HepG2 (cell line): ENCODE data around the gene MUCL3.

Experiments
- BRCA1 ChIP-seq: sonication (generic); formaldehyde crosslinking; IDR thresholded peaks from 2 replicates; pipeline ENCODE4 v1.4.0; 2020; ENCODE audit warnings: missing genetic modification reagents
- MYC ChIP-seq: sonication (generic); formaldehyde crosslinking; IDR thresholded peaks from 2 replicates; pipeline ENCODE4 v1.9.0; 2021; ENCODE audit warnings: missing genetic modification reagents, borderline replicate concordance
- ZFP36L1 ChIP-seq: sonication (generic); formaldehyde crosslinking; IDR thresholded peaks from 2 replicates; pipeline ENCODE4 v1.8.0; 2022; ENCODE audit warnings: mild to moderate bottlenecking, missing genetic modification reagents, moderate library complexity
- TF ChIP-seq, protein P1 (sequence below): IDR thresholded peaks from 2 replicates; pipeline ENCODE4 v1.6.1; 2012; ENCODE audit warnings: inconsistent platforms
- TF ChIP-seq, protein P2 (sequence below): sonication (generic); formaldehyde crosslinking; IDR thresholded peaks from 2 replicates; pipeline ENCODE4 v1.4.0; 2020; ENCODE audit warnings: missing genetic modification reagents
- TF ChIP-seq, protein P3 (sequence below): sonication (generic); formaldehyde crosslinking; IDR thresholded peaks from 2 replicates; pipeline ENCODE4 v1.5.0; 2020; ENCODE audit warnings: mild to moderate bottlenecking, missing genetic modification reagents, moderate library complexity

DNA sequence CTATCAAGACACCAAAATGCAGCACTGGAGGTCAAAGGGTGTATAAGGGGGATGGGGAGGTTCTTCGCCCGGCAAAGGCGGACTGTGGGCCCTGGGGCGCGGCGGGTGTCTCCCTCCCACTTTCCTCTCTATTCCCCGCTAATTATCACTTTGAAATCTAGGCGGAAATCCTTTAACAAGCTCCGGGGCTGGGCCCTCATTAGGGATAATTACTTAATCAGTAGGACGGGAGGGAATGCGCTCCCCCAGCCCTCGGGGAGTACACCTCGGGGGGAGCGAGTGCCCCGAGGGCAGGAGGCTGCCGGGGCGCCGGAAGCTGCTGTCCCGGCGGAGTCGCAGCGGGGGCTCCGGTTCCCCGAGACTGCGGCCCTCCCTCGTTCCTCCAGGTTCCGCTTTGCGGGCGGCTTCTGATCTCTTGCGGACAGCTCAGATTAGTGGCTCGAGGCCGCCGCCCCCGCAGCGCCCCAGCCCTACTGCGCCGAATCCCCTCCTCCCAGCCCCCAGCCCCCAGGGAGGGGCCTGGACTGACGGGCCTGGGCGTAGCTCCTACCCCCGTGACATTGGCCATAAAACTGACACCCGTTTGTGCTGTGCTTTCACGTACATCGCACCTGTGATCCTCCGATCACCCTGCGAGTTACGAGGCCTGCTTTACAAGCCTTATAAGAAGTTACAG, 14.7 kb downstream of the MUCL3 start:
- TF ChIP-seq MYC (CRISPR knock-in tag) (no peak), ZFP36L1 (CRISPR knock-in tag) (no peak), BRCA1 (CRISPR knock-in tag) (no peak)
- TF ChIP-seq, protein P1, sequence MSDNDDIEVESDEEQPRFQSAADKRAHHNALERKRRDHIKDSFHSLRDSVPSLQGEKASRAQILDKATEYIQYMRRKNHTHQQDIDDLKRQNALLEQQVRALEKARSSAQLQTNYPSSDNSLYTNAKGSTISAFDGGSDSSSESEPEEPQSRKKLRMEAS: no peak
- TF ChIP-seq, protein P2, sequence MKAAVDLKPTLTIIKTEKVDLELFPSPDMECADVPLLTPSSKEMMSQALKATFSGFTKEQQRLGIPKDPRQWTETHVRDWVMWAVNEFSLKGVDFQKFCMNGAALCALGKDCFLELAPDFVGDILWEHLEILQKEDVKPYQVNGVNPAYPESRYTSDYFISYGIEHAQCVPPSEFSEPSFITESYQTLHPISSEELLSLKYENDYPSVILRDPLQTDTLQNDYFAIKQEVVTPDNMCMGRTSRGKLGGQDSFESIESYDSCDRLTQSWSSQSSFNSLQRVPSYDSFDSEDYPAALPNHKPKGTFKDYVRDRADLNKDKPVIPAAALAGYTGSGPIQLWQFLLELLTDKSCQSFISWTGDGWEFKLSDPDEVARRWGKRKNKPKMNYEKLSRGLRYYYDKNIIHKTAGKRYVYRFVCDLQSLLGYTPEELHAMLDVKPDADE (CRISPR knock-in tag): no peak
- TF ChIP-seq, protein P3, sequence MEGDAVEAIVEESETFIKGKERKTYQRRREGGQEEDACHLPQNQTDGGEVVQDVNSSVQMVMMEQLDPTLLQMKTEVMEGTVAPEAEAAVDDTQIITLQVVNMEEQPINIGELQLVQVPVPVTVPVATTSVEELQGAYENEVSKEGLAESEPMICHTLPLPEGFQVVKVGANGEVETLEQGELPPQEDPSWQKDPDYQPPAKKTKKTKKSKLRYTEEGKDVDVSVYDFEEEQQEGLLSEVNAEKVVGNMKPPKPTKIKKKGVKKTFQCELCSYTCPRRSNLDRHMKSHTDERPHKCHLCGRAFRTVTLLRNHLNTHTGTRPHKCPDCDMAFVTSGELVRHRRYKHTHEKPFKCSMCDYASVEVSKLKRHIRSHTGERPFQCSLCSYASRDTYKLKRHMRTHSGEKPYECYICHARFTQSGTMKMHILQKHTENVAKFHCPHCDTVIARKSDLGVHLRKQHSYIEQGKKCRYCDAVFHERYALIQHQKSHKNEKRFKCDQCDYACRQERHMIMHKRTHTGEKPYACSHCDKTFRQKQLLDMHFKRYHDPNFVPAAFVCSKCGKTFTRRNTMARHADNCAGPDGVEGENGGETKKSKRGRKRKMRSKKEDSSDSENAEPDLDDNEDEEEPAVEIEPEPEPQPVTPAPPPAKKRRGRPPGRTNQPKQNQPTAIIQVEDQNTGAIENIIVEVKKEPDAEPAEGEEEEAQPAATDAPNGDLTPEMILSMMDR (CRISPR knock-in tag): no peak
